GM18951 (cell line): ENCODE measurements around the gene TTBK2.

Experiments used
- POLR2A ChIP-seq: IDR thresholded peaks from 4 replicates; pipeline ENCODE4 v1.6.1; 2011; ENCODE audit warnings: mild to moderate bottlenecking; ENCODE audit not compliant: insufficient read length, insufficient read depth; ENCODE audit errors: extremely low read depth
- in situ Hi-C: fragments of 300-500 bp; cut with MboI; formaldehyde crosslinking; loops from one replicate; pipeline ENCODE4 v1.12.0; 2022; ENCODE audit warnings: low sequenced_read_pairs, mixed read lengths, inconsistent platforms; ENCODE audit not compliant: unreplicated experiment

Gene TTBK2

GRCh38 chr15:42691770-42692169, 228.8 kb downstream of the TTBK2 start:
- TF ChIP-seq POLR2A, result no peak
- in situ Hi-C loops, result no loop called here

GRCh38 chr15:42691308-42691707, 229.3 kb downstream of the TTBK2 start:
- no peak for TF ChIP-seq POLR2A
- in situ Hi-C loops, result no loop called here
